Mesenteric fat pad (tissue), 1 donor: ENCODE results near the gene LYRM4. TPM values are rescaled to one million over a fixed set of nuclear protein-coding genes. Genes with fewer than 3 reads are reported as not detected.

Experiments
- microRNA-seq: library from miRNA; unstranded; fragments of <30 nt; microRNA quantifications from one replicate; pipeline ENCODE4 v1.2.0, GENCODE V29; 2020; ENCODE audit warnings: borderline number of aligned reads
- total RNA-seq: library from RNA; stranded (reverse); fragmentation: NEBNext Ultra II Directional; extraction: Animal tissue kit (Norgen Biotek cat#: 25700); gene quantifications from one replicate; pipeline ENCODE4 v1.2.1, GENCODE V29; 2021
- donor health status: DM: yes; HTN: yes; CAD: no.

LYRM4 gene
- total RNA-seq, 1 donor from 2014 or later: 30.6 TPM

Small RNA genes lying within 50 kb of the gene (microRNA-seq; reads per million reads assigned to microRNA genes)
- not detected for gene MIR3691

Other genes starting within 250 kb of the LYRM4 start
- gene PPP1R3G, start 175.6 kb downstream of the LYRM4 start, total RNA-seq: 1.3 TPM
- gene FARS2, start 563 bp upstream of the LYRM4 start, total RNA-seq: 13.3 TPM